AG08396 (cell line): ENCODE measurements around the gene RYR3.
"Not testable (repeated sequence)": the region's sequence is repeated elsewhere in the genome, so short reads cannot be mapped to it uniquely, and the experiment has no call there.

ENCODE experiments used
- DNase-seq: peaks from one replicate; pipeline ENCODE4 v3.0.0; 2012; ENCODE audit warnings: low spot score, mixed read lengths

Gene RYR3

GRCh38 chr15:33773969-33774368 lies 463.2 kb downstream of the RYR3 start:
- DNase-seq, result no peak

- no peak for DNase-seq
Observed at GRCh38 chr15:33778852-33779251, 468.1 kb downstream of the RYR3 start.

GRCh38 chr15:33780011-33780768 lies 469.4 kb downstream of the RYR3 start:
- DNase-seq, result no peak

DNA sequence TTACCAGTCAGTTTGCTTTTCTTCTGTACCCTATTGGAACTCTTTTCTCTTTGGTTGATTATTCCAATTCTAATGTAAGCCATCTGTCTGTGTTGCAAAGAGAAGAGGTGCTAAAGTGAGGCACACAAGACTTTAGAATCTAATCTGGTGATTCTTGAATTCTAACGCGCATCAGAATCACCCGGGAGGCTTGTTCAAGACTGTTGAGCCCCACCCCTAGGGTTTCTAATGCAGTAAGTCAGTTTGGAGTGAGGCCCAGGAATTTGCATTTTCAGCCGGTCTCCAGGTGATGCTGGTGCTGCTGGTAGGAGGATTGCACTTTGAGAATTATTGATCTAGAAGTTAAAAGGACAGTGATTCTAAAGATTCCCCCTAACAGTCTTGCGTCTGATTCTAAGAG lies 472.2 kb downstream of the RYR3 start:
- no peak for DNase-seq

DNA sequence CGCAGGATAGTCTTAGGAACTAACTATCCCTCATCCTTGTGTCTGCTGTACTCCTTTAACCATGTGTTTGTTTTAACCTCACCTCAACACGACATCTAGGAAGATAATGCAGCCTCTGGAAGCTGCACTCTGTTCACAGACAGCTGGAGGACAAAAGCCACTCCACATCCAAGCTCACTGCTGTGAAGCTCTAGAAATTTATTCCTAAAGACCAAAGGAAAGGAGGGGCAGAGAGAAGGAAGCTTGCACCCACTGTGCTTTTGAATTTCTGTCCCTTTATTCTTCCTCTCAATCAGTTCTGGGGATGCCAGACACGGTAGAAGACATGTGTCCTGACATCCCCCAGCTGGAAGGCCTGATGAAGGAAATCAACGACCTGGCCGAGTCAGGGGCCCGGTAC lies 474.6 kb downstream of the RYR3 start:
- no peak for DNase-seq

- peak; percentile 11 for DNase-seq
Observed at GRCh38 chr15:33788906-33789540, 478.3 kb downstream of the RYR3 start.

DNA sequence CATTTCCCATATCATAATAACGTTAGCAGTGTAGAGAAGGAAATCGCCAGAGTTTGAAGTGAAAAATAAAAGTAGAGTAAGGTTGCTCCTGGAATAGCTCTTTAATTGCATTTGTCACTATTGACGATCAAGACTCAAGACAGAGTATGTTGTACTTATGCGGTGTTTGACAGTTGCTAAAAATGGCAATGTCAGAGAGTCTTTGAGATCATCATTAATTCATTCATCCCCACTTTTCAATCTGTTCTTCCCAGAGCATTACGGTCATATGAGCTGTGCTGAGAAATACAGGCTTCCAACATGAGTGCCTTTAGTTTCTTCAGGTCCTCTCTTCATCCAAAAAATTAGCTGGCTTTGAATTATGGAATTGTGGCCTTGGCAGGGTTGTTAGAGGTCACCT lies 483.7 kb downstream of the RYR3 start:
- no peak for DNase-seq

- no peak for DNase-seq
Observed at GRCh38 chr15:33795070-33795469, 484.3 kb downstream of the RYR3 start.

- no peak for DNase-seq
Observed at GRCh38 chr15:33797651-33798050, 486.9 kb downstream of the RYR3 start.

- no peak for DNase-seq
Observed at GRCh38 chr15:33801954-33802353, 491.2 kb downstream of the RYR3 start.

DNA sequence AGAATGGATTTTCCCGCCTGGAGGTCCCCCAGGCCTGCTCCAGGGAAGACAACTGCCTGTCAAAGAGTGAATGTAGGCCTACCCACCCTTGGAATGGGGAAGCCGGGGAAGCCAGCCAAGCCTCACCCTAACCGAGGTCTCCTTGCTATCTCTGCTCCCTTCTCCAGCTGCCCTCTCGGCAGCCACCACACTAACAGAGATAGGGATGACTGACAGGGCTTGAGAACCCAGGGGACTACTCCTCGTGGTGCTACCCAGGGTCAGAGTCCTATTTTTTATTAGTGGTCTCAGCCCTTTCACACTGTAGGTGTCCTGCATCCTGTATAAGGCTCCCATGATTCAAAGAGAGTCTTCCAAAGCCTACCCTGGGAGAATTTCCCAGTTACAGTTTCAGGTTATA lies 496.9 kb downstream of the RYR3 start:
- no peak for DNase-seq

DNA sequence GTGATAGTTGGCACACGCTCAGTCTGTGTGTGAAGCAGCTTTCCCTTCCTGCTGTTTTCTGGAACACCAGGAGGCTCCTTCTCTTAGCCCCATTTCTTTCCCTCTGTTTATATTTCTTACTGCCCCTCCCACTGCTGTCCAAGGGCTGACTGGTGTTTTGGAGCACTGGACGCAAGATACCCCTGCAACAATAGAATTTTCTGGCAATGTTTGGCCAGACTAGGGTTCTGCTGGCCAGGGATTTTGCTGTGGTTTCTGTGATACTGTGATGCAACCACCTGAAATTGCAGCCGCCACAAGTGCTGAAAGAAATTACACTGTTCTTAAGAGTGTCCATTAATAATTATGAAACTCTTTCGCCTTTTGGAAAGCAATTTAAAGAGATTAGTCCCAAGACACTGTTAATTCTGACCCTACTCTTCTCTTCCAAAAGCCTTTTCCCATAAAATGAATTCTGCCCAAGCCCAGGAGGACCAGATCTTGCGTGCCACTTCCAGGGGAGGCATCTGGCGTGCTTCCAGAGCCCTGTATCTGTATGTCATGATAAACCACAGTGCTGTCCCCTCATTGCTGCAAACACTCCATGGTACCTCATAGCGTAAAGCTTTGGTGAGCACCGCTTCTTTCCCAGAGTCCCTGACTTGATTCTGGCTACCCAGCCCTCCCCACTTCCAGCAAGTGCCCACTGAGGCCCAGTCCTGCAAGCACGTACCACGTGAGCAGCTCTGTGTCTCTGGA lies 498.1 kb downstream of the RYR3 start:
- DNase-seq, result no peak

GRCh38 chr15:33810073-33810595 lies 499.4 kb downstream of the RYR3 start:
- no peak for DNase-seq

- DNase-seq, result no peak
Observed at GRCh38 chr15:33810806-33811205, 500.0 kb downstream of the RYR3 start.

DNA sequence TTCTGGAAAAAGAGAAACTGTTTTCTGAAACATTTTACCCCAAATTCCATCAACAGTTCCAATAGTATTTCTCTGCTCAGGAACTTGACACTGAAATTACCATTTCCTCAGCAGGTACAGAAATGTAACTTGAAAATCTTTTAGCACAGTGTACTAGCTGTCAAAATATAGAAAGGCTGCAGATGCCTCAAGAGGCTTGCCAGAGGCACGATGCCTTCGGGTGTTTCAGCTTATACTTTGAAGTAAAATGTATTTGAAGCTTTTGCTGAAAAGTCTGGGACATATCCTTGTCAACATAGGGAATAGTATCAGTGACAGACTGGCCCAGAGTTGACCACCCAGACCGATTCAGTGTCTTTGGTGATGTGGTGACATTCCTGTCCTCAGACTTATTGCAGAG lies 503.1 kb downstream of the RYR3 start:
- no peak for DNase-seq

DNA sequence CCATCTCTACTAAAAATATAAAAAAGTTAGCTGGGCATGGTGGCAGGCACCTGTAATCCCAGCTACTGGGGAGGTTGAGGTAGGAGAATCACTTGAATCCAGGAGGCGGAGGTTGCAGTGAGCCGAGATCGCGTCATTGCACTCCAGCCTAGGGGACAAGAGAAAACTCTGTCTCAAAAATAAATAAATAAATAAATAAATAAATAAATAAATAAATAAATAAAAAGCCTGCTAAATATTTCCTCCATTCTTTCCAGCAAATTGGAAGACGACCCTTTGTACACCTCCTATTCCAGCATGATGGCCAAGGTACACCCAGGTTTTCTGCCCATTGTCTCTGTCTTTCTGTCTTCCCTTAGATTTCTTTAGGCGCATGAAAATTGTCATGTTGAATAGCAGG lies 508.7 kb downstream of the RYR3 start:
- not testable (repeated sequence) for DNase-seq

GRCh38 chr15:33822479-33822878 lies 511.7 kb downstream of the RYR3 start:
- no peak for DNase-seq

- no peak for DNase-seq
Observed at GRCh38 chr15:33823119-33823518, 512.4 kb downstream of the RYR3 start.

- DNase-seq, result no peak
Observed at GRCh38 chr15:33825453-33825852, 514.7 kb downstream of the RYR3 start.

GRCh38 chr15:33826201-33826600 lies 515.4 kb downstream of the RYR3 start:
- DNase-seq, result no peak

DNA sequence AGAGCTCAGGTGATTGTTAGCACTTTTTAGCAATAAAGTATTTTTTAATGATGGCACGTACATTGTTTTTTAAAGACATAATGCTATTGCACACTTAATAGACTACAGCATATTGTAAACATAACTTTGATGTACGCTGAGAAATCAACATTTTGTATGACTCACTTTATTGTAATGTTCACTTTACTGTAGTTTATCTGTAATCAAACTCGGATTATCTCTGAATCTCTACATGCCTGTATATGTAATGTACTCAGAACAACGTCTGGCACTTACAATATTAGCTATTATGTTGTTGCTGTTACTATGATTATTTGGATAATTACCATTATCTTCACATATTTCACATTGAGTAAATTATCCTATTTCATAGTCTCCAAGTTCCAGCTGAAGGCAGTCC lies 519.6 kb downstream of the RYR3 start:
- no peak for DNase-seq

DNA sequence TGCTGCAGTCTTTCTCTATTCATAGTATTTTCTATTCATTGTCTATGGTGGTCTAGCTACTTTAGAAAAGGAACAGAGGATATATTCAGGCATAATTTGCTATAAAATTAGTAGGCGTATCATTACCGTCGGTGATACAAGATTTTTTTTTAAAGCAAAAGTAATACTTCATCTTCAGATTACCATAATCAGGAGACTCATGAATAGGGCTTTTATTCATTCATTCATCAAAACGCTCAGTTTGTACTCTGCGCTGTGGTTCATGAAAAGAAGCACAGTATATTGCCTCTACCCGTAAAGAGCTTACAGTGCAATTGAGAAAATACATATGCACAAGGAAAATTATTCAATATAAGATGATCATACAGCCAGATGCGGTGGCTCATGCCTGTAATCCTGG lies 520.9 kb downstream of the RYR3 start:
- no peak for DNase-seq
